ENCODE results near the gene FCHSD1. TPM values are rescaled to one million over a fixed set of nuclear protein-coding genes. Genes with fewer than 3 reads are reported as not detected.

Gene FCHSD1
- total RNA-seq, 1 experiment from 2014 or later: 19.3 TPM

- Histone ChIP-seq H3K4me1 (ENCODE audit: low read length) (peaks cover 99% of the 10 kb centered on the region), H3K9me3 (ENCODE audit: low read length) (no peaks in the 10 kb centered on the region), H3K4me3 (ENCODE audit: low read length) (no peak overlapping the region), H3K79me2 (ENCODE audit: low read length) (peaks cover 98% of the 10 kb centered on the region), H3K9ac (ENCODE audit: low read length) (peak overlapping the region; percentile 16; the same call in 1 of the 2 replicates), H3K36me3 (ENCODE audit: insufficient read depth, low read length) (no peaks in the 10 kb centered on the region), H2AFZ (ENCODE audit: low read length) (no peak overlapping the region), H3K9me2 (replicated peaks; ENCODE audit: insufficient read depth, low read length) (no peaks in the 10 kb centered on the region), H3K27me3 (ENCODE audit: low read length) (no peaks in the 10 kb centered on the region), H3K27ac (ENCODE audit: low read length) (peak overlapping the region; percentile 87), H3K4me2 (ENCODE audit: low read depth, low read length, poor library complexity, severe bottlenecking) (peak overlapping the region; percentile 63), H4K20me1 (ENCODE audit: insufficient read depth, low read depth, low read length) (no peaks in the 10 kb centered on the region)
- no peak for DNase-seq
These were observed 47.1 kb downstream of the FCHSD1 start for GRCh38 chr5:141603923-141604717.

GRCh38 chr5:141602606-141603005 lies 48.6 kb downstream of the FCHSD1 start:
- H3K27ac ChIP-seq (ENCODE audit: low read length): peak overlapping the region; percentile 87; the same call in 1 of the 2 replicates
- no peaks in the 10 kb centered on the region for H3K27me3 ChIP-seq (ENCODE audit: low read length)
- DNase-seq: no peak
- H3K9me2 ChIP-seq (replicated peaks; ENCODE audit: insufficient read depth, low read length): no peaks in the 10 kb centered on the region
- no peaks in the 10 kb centered on the region for H3K9me3 ChIP-seq (ENCODE audit: low read length)
- no peak overlapping the region for H3K4me2 ChIP-seq (ENCODE audit: low read depth, low read length, poor library complexity, severe bottlenecking)
- H3K36me3 ChIP-seq (ENCODE audit: insufficient read depth, low read length): no peaks in the 10 kb centered on the region
- no peaks in the 10 kb centered on the region for H4K20me1 ChIP-seq (ENCODE audit: insufficient read depth, low read depth, low read length)
- H2AFZ ChIP-seq (ENCODE audit: low read length): no peak overlapping the region
- H3K4me1 ChIP-seq (ENCODE audit: low read length): peaks cover 99% of the 10 kb centered on the region
- H3K79me2 ChIP-seq (ENCODE audit: low read length): peaks cover 98% of the 10 kb centered on the region
- H3K9ac ChIP-seq (ENCODE audit: low read length): no peak overlapping the region
- no peak overlapping the region for H3K4me3 ChIP-seq (ENCODE audit: low read length)

- H3K9me3 ChIP-seq (ENCODE audit: low read length): no peaks in the 10 kb centered on the region
- no peaks in the 10 kb centered on the region for H4K20me1 ChIP-seq (ENCODE audit: insufficient read depth, low read depth, low read length)
- H3K4me2 ChIP-seq (ENCODE audit: low read depth, low read length, poor library complexity, severe bottlenecking): peak overlapping the region; percentile 53
- no peaks in the 10 kb centered on the region for H3K9me2 ChIP-seq (replicated peaks; ENCODE audit: insufficient read depth, low read length)
- peak overlapping the region; percentile 77 for H3K27ac ChIP-seq (ENCODE audit: low read length)
- no peak overlapping the region for H3K4me3 ChIP-seq (ENCODE audit: low read length)
- peaks cover 74% of the 10 kb centered on the region for H3K4me1 ChIP-seq (ENCODE audit: low read length)
- peaks cover 95% of the 10 kb centered on the region for H3K79me2 ChIP-seq (ENCODE audit: low read length)
- peak; percentile 59 for DNase-seq
- H3K27me3 ChIP-seq (ENCODE audit: low read length): no peaks in the 10 kb centered on the region
- peaks cover 5% of the 10 kb centered on the region; the same call in 1 of the 2 replicates for H3K36me3 ChIP-seq (ENCODE audit: insufficient read depth, low read length)
- H3K9ac ChIP-seq (ENCODE audit: low read length): peak overlapping the region; percentile 19
- H2AFZ ChIP-seq (ENCODE audit: low read length): no peak overlapping the region
These were observed 52.5 kb downstream of the FCHSD1 start for GRCh38 chr5:141598391-141599345.

DNA sequence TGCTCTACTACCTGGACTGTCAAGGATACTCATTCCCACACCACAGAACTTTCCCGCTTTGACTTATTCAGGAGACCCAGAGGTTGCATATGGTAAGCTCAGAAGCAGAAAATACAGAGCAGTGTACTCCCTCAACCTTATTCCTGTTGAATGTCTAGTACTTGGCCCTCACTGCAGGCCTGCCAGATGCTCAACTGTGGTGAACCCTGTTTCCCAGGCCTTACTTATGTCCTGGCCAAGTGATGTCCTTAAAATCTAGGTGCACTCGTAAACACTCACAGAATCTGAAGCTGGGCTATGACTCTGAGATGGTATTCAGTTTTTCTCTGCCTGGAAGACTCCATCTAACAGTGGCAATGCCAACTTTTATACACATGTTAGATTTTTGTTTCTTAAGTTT lies 53.4 kb downstream of the FCHSD1 start:
- Histone ChIP-seq H4K20me1 (ENCODE audit: insufficient read depth, low read depth, low read length) (0 out of 2 replicates have a peak, but pooled peaks cover 4% of the 10 kb centered on the region), H3K36me3 (ENCODE audit: insufficient read depth, low read length) (peaks cover 5% of the 10 kb centered on the region; the same call in 1 of the 2 replicates), H3K79me2 (ENCODE audit: low read length) (peaks cover 95% of the 10 kb centered on the region), H3K4me3 (ENCODE audit: low read length) (no peak overlapping the region), H3K4me1 (ENCODE audit: low read length) (peaks cover 74% of the 10 kb centered on the region), H3K9ac (ENCODE audit: low read length) (no peak overlapping the region; the same call in 1 of the 2 replicates), H3K4me2 (ENCODE audit: low read depth, low read length, poor library complexity, severe bottlenecking) (peak overlapping the region; percentile 17), H2AFZ (ENCODE audit: low read length) (no peak overlapping the region), H3K27me3 (ENCODE audit: low read length) (no peaks in the 10 kb centered on the region), H3K27ac (ENCODE audit: low read length) (peak overlapping the region; percentile 77), H3K9me3 (ENCODE audit: low read length) (no peaks in the 10 kb centered on the region), H3K9me2 (replicated peaks; ENCODE audit: insufficient read depth, low read length) (no peaks in the 10 kb centered on the region)
- DNase-seq: no peak

DNA sequence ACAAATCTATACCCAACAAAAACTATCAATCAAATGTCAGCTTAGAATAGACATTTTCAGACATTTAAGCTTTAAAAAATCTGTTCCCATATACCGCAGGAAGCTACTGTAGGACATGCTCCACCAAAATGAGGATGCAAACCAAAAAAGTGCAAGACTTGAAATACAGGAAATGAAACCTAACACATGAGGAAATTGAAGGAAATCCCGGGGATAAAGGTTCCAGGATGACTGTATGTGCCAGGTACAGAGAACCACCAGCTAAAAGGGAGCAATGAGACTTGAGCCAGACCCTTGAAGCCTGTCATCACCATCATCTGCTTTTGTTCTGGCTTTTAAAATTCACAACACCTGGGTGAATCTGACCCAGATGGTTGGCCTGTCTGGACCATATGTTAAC lies 53.8 kb downstream of the FCHSD1 start:
- H3K9me3 ChIP-seq (ENCODE audit: low read length): no peaks in the 10 kb centered on the region
- no peaks in the 10 kb centered on the region for H3K27me3 ChIP-seq (ENCODE audit: low read length)
- H3K4me1 ChIP-seq (ENCODE audit: low read length): peaks cover 74% of the 10 kb centered on the region
- H3K36me3 ChIP-seq (ENCODE audit: insufficient read depth, low read length): peaks cover 5% of the 10 kb centered on the region; the same call in 1 of the 2 replicates
- H3K4me3 ChIP-seq (ENCODE audit: low read length): no peak overlapping the region
- DNase-seq: no peak
- H3K4me2 ChIP-seq (ENCODE audit: low read depth, low read length, poor library complexity, severe bottlenecking): peak overlapping the region; percentile 17
- peaks cover 95% of the 10 kb centered on the region for H3K79me2 ChIP-seq (ENCODE audit: low read length)
- H4K20me1 ChIP-seq (ENCODE audit: insufficient read depth, low read depth, low read length): 0 out of 2 replicates have a peak, but pooled peaks cover 4% of the 10 kb centered on the region
- H3K27ac ChIP-seq (ENCODE audit: low read length): peak overlapping the region; percentile 77
- H3K9me2 ChIP-seq (replicated peaks; ENCODE audit: insufficient read depth, low read length): no peaks in the 10 kb centered on the region
- H2AFZ ChIP-seq (ENCODE audit: low read length): no peak overlapping the region
- no peak overlapping the region; the same call in 1 of the 2 replicates for H3K9ac ChIP-seq (ENCODE audit: low read length)

DNA sequence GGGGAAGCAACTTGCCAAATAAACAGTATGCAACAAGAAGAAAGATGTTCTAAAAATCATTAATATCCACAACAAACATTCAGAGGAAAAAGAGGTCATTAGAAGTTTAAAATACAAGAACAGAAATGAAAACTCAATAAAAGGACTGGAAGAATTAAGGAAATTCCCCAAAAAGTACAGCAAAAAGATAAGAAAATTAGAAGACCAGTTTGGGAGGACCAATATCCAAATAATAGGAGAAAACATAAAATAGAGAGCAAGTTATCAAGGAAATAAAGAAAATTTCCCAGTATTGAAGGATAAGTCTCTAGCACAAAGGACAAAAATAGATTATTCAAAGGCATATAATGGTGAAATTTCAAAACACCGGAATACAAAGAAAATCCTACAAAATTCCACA lies 54.4 kb downstream of the FCHSD1 start:
- H3K4me2 ChIP-seq (ENCODE audit: low read depth, low read length, poor library complexity, severe bottlenecking): no peak overlapping the region
- H3K36me3 ChIP-seq (ENCODE audit: insufficient read depth, low read length): peaks cover 5% of the 10 kb centered on the region; the same call in 1 of the 2 replicates
- peak overlapping the region; percentile 77 for H3K27ac ChIP-seq (ENCODE audit: low read length)
- H2AFZ ChIP-seq (ENCODE audit: low read length): no peak overlapping the region
- H3K79me2 ChIP-seq (ENCODE audit: low read length): peaks cover 94% of the 10 kb centered on the region
- 0 out of 2 replicates have a peak, but pooled peaks cover 4% of the 10 kb centered on the region for H4K20me1 ChIP-seq (ENCODE audit: insufficient read depth, low read depth, low read length)
- no peaks in the 10 kb centered on the region for H3K9me2 ChIP-seq (replicated peaks; ENCODE audit: insufficient read depth, low read length)
- H3K4me1 ChIP-seq (ENCODE audit: low read length): peaks cover 72% of the 10 kb centered on the region
- H3K4me3 ChIP-seq (ENCODE audit: low read length): no peak overlapping the region
- no peak for DNase-seq
- no peaks in the 10 kb centered on the region for H3K27me3 ChIP-seq (ENCODE audit: low read length)
- H3K9me3 ChIP-seq (ENCODE audit: low read length): no peaks in the 10 kb centered on the region
- H3K9ac ChIP-seq (ENCODE audit: low read length): no peak overlapping the region

DNA sequence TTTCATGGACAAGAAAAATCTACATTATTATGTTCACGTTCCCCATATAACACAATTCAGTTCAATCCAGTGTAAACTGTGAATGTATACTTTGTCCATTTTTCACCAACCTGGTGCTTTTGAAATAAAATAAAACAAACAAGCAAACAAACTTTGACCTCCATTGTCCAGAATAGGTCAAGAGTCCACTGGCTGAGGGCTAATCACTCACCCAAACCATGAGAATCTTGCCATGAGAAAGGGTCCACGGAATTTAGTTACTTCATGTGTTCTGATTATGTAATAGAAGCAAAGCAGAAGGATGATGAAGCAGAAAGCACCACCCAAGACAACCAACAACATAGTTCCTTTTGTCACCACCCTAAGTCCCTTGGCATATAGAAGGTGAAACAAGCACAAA lies 61.1 kb downstream of the FCHSD1 start:
- no peak overlapping the region for H3K4me2 ChIP-seq (ENCODE audit: low read depth, low read length, poor library complexity, severe bottlenecking)
- H3K79me2 ChIP-seq (ENCODE audit: low read length): peaks cover 88% of the 10 kb centered on the region
- peaks cover 32% of the 10 kb centered on the region for H3K36me3 ChIP-seq (ENCODE audit: insufficient read depth, low read length)
- no peak overlapping the region for H3K27ac ChIP-seq (ENCODE audit: low read length)
- H4K20me1 ChIP-seq (ENCODE audit: insufficient read depth, low read depth, low read length): 0 out of 2 replicates have a peak, but pooled peaks cover 4% of the 10 kb centered on the region
- no peak for DNase-seq
- H3K27me3 ChIP-seq (ENCODE audit: low read length): no peaks in the 10 kb centered on the region
- no peaks in the 10 kb centered on the region for H3K9me3 ChIP-seq (ENCODE audit: low read length)
- H3K9ac ChIP-seq (ENCODE audit: low read length): no peak overlapping the region
- H3K4me1 ChIP-seq (ENCODE audit: low read length): peaks cover 57% of the 10 kb centered on the region
- no peak overlapping the region for H2AFZ ChIP-seq (ENCODE audit: low read length)
- H3K4me3 ChIP-seq (ENCODE audit: low read length): no peak overlapping the region
- no peaks in the 10 kb centered on the region for H3K9me2 ChIP-seq (replicated peaks; ENCODE audit: insufficient read depth, low read length)
